Stimulated activated naive CD4-positive, alpha-beta T cell (primary cell): ENCODE results near the gene ADRA2B.
"Not testable (repeated sequence)": the region's sequence is repeated elsewhere in the genome, so short reads cannot be mapped to it uniquely, and the experiment has no call there.

Source experiments
- DNase-seq, 6 experiments: peaks; one replicate each; lab custom pipeline; 2025; lab: John Stamatoyannopoulos, UW

Gene ADRA2B

DNA sequence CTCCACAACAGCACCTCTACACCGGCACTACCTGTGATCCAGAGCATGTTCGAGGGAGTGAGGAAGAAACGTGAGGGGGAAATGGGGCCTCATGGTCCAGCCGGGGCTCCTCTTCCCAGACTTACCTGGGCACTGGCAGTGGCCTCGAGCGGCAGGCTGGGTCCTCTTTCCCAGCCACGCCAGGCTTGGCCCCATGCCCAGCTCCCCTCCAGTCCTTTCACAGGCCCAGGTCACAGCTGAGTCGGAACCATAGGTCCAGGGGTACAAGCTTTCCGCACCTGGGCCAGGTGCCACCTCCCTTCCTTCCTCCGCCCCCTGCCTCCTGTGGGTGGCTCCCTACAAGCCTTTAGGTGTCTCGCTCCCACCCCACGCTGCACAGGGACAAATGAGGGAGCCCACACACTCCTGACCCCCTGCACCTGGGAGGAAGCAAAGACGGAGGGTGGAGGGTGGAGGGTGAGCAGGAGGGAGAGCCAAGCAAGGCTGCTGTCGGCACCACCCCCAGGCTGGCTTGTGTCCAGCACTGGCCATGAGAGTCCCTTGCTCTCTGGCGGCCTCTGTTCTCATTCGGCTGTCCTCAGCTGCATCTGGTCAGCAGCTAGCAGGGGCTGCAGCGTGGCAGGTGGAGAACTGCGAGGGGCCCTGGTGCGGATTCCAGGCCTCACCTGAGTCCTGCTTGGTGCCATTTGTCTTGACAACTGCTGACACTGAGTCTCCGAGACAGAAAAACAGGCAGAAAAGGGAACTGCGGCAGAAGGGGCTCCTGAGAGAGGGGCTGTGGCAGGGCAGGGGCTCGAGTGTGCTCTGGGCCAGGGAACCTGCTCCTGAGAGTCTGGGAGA, 26.8 kb downstream of the ADRA2B start:
- no peak for DNase-seq

DNA sequence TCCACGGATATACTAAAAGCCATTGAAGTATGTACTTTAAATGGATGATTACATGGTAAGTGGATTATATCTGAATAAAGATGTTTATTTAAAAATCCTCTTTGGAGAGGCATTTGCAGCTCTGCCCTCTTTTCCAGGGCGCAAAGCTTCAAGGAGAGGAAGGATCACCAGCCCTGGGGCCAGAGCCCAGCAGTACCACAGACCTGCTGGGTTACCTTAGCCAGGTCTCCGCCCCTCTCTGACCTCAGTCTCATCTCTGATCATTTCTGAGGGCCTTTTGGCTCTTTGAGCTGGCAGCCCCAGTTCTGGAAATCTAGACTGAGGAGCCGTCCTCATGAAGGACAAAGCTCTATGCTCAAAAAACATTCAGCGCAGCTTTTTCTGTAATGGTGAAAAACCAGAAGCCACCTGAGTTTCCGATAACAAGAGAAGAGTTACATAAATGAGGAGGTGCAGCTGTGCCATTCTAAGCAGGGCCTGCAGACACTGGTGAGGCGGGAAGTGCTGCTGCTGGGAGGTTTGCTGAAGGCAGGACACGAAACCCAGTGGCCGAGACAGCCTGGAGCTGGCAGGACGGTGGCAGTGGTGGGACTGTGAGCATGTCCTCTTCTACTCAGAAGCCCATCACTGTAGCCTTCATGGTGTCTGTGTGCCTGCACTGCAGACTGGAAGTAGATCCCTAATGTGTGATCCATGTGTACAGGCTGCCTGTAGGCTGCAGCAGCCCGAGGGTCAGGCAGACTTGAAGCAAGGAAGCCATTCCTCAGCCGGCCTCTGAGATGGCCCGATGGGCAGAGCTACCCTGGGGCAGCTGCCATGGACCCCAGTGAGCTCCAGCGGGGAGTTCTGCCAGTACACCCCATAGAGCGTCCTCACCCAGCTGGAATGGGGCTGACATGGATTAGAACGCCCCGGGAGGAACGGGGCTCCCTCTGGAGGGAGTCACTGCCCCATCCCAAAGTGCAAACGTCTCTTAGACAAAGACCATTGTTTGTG, 27.7 kb downstream of the ADRA2B start:
- no peak for DNase-seq

DNA sequence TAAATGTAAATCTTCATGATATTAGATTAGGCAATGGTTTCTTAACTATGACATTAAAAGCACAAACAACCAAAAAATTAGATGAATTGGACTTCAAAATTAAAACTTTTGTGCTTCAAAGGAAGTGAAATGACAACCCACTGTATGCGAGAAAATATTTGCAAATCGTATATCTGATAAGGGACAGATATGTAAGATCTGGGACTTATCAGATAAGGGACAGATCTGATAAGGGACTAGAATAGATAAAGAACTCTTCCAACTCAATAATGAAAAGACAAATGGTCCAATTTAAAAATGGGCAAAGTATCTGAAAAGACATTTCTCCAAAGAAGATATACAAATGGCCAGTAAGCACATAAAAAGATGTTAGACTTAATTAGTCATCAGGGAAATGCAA, 29.2 kb downstream of the ADRA2B start:
- no peak for DNase-seq

DNA sequence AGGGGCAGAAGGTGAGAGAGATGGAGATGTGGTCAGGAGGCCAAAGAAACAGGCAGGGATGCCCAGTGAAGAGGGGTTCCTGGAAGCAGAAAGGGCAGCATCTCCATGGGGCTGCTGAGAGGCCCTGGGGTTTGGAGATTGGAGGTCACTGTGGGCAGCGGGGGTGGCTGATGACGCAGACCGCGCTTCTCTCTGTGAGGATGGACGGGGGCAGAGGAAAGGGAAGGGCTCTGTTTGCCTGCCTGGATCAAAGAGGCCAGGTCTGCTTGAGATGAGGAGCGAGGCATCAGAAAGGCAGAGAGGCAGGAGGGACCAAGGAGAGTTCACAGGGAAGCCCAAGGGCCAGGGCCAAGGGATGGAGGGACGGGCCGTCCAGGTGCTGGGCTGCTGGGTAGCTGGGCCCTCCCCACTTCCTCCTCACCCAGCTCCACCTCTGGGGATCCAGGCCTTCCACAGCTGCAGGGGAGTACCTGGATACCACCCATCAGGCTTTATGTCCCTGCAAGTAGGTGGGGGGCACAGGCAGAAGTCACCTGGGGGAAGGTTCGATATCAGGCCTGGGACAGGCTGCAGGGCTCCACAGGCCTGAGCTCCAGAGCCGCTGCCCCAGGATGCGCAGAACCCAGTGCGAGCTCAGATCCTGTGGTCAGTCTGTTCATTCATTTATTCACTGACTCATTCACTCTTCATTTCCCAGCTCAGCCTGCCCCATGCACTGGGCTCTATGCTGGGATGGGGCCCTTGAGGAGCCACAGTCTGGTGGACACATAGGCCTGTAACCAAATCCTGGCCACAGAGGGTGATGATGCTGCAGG, 30.6 kb downstream of the ADRA2B start:
- DNase-seq, result no peak

DNA sequence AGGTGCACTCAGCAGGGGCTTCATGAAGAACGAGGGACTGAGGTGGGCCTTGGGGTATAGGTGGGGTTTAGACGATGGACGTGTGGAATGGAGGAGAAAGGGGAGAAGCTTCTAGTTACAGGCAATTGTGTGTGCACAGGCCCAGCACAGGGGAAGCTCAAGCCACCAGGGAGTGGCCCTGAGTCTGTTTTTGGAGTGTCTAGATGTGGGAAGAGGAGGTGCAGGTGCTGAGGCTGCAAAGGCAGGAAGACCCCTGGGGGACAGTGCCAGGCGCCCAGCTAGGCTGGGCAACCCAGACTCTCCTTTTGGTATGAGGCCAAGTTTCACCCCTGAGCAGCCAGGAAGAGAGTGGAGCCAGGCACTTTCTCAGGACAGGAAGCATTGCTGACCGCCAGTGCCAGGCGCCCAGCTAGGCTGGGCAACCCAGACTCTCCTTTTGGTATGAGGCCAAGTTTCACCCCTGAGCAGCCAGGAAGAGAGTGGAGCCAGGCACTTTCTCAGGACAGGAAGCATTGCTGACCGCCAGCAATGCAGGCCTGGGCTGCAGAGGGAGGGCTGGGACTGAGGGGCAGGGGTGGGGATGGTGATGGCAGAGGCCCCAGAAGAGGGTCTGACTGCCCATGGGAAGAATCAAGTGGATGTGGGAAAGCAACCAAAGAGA, 31.4 kb downstream of the ADRA2B start:
- not testable (repeated sequence) for DNase-seq

DNA sequence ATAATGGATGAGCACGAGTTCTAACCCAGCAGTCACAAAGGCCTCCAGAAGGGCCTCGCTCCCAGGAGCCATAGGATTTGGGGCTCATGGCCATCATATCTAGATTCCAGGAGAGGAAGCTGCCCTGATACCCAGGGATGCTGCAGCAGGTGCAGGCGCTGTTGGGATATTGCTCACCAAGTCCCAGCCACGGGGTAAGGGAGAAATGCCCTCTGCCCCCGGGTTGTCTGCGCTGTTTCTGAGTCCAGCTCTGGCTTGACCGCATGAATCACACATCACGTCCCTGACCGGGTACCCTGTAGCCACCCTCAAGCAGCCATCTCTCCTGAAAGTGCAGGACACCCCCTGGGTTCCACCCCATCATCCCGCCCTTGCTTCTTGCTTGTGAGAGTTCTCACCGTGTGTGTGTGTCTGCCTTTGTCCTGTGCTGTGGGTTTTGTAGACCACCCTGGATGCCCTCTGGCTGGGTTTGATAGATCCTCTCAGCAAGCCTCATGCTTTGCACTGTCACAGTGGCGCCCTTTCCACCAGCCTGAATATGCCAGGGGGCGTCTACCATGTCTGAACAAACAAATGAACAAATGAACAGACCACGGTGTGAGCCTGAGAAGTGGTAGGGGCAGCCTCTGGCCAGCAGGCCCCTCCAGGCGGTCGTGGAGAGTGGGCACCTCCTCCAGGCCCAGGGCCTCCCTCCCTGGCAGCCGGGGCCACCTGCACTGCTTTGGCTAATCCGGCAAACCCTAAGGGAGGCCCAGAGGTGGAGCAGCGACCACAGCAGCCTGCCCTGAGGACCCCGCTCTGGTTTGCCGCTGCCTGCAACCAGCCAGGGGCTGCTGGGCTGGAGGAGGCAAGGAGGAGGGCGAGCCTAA, 32.1 kb downstream of the ADRA2B start:
- no peak for DNase-seq

DNA sequence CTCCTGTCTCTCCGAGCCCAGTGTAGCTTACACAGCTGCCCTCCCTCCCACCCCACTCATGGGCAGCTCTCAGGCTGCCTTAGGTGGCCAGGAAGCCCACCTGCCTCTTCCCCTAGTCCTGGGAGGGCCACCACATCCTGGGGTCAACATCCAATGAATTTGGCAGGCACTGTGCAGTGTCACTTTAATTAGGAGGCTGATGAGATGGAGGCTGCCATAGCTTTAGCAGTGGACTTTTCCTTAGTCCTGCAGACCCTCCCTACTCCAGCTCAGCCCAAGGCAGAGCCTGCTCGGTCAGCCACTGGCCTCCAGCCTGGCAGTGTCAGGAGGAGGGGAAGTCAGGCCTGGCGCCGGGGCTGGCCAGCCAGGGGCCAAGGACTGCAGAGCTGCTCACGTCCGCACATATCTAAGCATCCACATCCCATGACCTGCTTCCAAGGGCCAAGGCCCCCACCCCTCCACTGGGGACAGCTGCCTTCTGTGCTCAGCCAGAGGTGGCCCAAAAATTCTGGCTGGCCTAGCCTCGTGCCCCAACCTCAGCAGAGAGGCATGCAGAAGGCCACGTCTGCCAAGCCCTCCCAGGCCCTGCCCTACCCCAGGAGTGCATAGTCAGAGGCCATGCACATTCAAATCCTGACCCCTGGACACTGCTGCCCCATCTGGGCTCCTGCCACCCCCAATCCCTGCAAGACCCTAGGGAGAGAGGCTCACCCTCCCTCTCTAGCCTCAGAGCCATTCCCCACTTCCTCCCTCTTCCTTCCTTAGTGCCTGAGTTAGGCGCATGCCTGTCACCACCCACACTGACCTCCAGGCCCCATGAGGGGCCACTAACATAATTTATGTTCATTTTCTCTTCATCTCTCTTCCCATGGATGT, 33.1 kb downstream of the ADRA2B start:
- DNase-seq, result no peak

DNA sequence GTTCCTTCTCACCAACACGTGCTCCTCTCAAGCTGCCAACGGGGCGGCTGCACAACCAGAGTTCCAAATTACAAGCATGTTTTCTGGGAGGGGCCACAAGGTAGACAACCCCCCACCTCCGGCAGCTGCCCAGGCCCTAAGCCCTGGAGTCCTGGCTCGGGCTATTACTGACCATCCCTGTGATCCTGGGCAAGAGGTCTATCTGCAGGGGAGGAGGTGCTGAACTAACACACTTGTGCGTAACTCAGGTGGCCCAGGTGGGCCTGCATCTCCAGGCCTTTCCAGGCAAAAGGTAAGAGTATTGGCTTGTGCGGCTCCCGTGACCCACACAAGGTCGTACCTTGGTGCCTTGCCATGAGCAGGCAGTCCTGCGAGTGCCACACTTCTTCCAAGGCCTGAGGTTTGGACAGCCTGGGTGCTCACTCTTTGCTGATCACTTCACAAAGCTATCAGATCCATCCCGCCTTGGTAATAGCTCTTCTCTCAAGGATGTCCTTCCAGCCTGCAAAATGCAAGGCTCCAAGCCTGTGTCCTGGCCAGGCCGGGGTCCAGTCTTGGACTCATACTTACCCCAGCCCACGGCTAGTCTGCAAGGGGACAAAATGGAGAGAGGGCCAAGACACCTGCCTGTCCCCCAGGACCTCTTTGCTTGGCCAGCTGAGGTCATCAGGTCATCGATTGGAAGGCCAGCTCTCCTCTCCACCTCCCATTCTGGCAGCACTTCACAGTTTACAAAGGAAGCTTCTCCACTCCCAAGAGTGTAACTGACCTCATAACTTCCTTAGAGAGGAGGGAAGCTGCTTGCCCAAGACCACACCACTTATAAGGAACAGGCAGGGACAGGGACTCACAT, 33.9 kb downstream of the ADRA2B start:
- DNase-seq, result no peak

DNA sequence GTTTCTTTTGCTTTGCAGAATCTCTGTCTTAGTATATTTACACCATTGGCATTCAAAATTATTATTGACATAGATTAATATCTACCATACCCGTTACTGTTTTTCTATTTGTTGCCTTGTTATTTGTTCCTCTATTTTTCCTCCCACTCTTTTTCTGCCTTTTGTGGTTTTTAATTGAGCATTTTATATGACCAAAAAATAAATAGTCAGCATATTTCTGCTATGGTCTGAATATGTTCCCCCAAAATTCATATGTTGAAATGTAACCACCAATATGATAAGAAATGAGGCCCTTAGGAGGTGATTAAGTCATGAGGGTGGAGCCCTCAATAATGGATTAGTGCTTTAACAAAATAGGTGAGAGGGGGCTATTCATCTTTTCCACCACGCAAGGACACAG, 35.3 kb downstream of the ADRA2B start:
- DNase-seq, result no peak

DNA sequence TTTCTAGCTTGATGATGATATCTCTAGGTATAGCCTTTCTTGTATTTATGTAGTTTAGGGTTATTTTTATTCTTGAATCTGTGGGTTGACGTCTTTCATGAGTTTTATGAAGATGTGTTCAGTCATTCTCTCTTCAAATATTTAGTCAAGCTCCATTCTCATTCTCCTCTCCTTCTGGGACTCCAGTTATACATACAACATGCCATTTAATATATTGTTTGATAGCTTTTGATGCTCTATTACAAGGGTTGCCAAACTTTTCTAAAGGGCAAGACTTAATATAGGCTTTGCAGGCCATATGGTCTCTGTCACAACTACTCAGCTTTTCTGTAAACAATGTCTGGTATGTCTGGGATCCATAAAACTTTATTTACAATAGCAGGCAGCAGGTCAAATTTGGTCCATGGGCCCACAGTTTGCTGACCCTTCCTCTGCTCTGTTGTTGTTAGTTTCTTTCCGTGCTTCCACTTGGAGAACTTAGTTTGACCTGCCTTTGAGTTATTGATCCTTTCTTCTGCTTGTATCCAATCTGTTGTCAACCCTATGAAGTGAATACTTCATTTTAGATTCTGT, 41.1 kb downstream of the ADRA2B start:
- DNase-seq, result no peak

DNA sequence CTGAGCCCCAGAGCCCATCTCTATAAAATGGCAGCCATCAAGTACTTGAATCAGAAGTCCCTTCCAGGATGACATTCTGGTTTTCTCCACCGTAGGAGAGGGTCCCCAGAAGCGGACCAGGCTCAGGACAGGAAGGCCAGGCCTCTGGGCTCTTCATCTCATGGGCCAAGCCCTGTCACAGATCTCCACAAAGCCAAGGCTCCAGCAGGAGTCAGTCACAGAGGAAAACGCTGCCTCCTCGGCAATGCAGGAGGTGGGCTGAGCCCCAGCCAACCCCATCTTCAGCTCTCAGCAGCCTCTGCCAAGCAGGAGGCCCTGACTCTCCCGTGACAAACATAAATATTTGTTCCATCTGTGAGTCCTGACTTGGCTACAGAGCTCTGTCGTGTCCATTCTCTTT, 42.2 kb downstream of the ADRA2B start:
- DNase-seq, result no peak

DNA sequence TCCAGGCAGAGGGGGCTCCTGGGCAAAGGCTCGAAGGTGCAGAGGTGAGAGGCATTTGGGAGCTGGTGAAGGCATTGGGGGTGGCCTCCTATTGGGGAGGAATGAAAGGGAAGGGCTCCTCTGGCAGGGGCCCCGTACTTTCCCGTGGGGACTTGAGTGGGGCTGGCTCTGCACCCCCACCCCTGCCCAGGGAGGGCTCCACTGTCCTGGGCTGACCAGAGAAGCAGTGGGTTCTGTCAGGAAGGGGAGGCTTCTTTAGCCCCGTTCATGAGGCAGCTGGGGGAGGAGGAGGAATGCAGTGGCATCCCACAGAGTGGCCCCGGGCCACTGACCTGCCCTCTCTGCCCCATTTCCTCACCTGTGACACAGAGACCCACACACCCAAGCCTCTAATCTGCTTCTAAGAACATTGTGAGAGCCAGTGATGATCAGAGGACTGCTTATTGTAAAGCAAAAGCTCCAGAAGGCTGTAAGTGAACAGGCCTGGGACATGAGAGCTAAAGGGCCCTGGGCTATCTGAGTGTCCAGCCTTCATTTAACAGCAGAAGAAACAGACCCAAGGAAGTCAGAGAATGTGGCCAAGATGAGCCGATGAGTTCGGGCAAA, 43.1 kb downstream of the ADRA2B start:
- DNase-seq, result no peak

DNA sequence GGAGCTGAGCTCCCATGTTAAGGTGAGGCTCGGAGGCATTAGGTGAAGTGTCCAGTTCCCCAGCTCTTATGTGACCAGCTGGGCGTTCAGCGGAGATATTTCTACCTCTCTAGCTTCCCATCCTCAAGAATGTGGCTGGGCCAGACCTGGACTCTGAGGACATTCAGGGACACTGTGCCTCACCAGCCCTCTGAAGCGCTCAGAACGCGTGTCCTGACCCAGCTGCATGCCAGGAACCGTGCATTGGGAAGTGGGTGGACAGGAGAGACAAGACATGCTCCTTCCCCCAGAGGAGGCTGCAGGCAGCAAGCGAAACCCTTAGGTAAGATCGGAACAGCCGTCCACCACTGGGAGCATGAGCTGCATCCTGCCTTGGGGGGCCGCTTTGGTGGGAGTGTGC, 43.6 kb downstream of the ADRA2B start:
- no peak for DNase-seq

DNA sequence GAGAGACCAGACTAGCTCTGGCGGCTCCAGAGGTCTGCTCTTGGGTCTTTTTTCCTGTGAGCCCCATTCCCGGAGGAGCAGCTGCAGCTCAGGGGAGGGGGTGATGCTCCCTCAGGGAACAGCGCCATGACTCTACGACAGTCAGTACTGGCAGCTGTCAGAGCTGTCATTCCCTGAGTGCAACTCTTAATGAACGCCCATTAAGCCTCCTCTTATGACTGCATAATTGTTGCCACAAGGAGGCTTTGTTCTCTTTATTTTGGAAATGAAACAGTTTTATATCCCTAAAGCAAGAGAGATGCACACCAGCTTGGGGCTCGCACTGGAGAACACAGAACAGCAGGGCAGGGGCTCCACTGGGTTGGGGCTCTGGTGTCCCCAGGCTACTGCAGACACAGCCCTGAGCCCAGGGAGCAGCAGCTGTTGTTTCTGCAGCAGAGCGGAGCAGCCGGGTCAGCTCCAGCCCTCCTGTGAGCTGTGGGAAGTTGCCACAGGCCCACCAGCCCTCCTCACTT, 44.3 kb downstream of the ADRA2B start:
- not testable (repeated sequence) for DNase-seq

DNA sequence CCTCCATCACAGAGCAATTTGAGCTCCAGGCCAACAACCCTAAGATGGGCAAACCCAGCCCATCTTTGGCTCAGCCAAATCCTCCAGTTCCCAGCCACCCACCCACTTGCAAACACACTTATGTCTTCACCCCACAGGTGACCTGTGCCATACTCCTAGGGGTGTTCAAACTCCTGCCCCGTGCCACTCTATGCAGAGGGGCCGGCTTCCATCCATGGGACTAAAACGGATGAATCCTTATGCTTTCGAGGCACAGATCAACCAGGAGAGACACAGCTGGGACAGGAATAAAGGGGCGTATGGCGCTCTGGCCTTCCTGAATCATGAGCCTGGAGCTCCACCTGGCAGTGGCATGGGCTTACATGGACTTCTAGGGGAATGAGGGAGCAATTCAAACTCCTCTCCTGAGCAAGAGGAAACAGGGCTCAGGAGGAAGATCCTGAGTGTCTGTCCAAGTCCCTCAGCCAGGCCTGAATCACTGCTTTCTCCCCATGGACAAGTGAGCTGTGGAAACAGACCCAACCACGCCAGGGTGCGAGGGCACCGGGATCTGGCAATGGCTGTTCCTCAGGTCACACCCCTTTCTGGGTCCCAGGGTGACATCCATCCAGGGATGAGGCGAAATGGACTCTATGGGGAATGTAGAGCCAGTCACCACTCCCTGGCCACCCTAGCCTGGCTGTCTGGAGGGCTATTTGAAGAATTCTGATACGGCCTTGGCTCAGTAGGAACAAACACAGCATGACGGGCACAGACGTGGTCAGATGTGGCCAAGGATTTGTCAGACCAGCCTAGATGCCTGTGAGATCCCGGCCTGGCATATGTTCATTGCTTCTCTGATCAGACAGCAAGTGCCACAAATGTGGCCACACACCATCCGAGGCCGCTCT, 45.0 kb downstream of the ADRA2B start:
- DNase-seq, result not testable (repeated sequence)

DNA sequence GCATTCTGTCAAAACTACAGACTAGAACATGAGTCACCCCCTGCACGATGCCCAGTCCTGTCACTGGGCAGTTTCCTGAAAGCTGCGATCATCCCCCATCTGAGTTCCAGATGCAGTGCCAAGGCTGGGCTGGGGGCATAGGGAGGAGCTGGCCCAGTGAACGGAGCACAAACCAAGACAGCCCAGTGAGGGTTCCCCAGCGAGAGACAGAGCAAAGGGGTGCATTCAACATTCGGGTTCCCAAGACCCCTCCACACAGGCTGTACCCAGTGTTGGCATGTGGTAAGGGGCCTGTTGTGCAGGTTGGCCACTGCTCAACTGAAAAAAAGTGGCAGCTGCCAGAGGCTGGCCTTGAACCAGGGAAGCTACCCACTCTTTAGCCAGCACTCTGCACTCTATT, 46.0 kb downstream of the ADRA2B start:
- not testable (repeated sequence) for DNase-seq
